COLO668 (cell line): ENCODE measurements around the gene CLCA1.
A peak's percentile ranks its signal among the peaks of the same experiment; 100 is the strongest.

Experiments
- DNase-seq: peaks from one replicate; lab custom pipeline; 2025; ENCODE audit not compliant: unreplicated experiment; lab: John Stamatoyannopoulos, UW

Gene CLCA1

GRCh38 chr1:86502125-86502646, 33.5 kb downstream of the CLCA1 start:
- DNase-seq: peak; percentile 52

DNA sequence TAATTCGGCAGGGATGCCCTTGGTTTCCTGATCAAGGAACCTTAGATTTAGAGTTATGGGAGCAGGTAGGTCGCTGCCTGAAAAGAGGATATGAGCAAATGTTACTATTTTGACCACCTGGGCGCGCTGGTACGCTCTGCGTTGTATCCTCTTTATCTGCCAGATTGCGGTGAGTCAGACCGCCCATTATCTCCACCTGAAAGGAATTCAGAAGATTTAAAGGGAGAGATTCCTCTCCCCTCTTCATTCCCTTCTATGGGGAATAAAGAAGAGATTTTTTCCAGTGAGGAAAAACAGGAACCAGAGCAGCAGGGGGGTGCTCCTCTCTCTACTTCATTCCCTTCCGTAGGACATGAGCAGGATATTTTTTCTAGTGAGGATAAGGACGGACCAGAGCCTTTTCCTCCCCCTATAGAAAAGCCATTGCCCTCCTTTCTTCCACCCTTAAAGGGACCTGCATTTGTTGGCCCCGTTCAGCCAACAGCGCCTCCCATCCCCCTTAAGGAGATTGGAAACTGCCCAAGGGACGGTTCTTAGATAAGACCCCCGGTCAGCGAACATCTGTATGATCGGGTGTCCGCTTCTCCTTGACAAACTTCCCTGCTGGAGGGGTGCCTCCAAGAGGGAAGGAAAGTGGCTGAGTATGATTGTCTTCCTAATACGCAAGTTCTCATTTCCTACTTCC, 34.1 kb downstream of the CLCA1 start:
- peak; percentile 71 for DNase-seq

DNA sequence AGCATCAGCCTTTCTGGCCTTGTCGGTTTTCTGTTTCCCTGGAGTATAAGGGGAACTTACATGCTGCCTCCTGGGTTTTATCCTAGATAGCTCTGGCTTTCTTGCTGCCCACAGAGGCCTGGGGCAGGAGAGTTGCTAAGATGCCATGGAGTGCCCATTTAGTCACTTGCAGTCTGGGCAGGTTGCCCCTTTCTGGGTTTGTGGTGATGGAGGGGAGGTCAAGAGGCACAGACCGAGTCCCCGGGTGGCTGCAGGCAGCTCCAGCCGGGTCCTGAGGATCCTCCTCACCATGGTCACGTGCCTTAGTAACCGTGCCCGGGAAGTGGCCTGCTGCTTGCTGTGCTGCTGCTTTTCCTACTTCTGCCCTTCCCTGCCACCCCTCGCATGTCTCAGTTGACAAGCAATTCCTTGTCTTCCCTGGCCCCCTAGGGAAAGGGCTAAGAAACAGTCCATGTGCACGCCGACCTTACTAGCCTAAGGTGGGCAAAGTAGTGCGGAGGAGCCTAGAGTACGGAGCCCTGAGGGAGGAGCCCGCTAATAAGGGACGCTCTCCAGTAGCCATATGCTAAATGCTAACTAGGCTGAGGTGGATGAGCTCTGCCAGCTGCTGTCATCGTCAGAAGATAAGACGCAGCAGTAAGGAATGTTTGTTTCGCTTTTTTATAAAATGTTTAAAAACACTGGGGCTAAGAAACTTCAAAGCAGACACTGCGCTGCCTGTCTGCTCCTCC, 34.8 kb downstream of the CLCA1 start:
- peak; percentile 35 for DNase-seq

- DNase-seq: no peak
These were observed 35.4 kb downstream of the CLCA1 start for GRCh38 chr1:86504137-86504479.

GRCh38 chr1:86504895-86505563, 36.3 kb downstream of the CLCA1 start:
- DNase-seq: no peak

GRCh38 chr1:86505564-86505902, 36.8 kb downstream of the CLCA1 start:
- no peak for DNase-seq

GRCh38 chr1:86507935-86508582, 39.3 kb downstream of the CLCA1 start:
- no peak for DNase-seq

DNA sequence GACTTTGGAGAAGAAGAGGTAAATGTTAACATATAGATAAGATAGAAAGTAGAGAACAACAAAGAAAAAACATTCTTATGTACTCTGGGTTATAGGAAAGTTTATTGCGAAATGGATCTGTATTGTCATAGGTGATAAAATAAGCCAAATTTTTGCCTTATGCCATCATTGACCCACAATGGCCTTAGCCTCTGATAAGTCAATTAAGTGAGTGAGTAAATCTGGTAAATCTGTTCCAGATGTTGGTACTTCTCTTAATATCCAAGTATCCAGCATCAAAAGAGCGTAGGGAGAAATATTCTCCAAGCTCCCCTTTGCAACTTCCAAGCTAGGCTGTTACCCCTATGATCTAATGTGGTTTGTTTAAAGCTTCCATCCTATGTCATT, 39.8 kb downstream of the CLCA1 start:
- DNase-seq: no peak

- no peak for DNase-seq
These were observed 46.9 kb downstream of the CLCA1 start for GRCh38 chr1:86515597-86515996.

DNA sequence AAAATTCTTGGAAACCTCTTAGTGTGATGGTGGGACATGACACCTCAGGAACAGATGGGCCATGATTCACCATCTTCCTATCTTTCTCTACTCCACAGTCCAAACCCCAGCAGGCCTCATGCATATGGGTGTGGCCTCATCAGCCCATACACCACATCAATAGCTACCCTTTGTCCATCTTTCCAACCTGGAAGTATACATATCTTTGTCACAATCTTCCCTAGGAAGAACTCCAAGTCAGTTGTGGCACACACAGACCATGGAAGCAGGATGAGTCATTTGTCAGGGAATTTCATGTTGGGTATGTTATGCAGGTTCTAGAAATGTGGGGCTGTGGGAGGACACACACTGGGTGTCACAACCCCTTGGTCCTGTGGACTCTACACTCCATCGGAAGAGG, 47.6 kb downstream of the CLCA1 start:
- DNase-seq: no peak

- DNase-seq: no peak
These were observed 48.6 kb downstream of the CLCA1 start for GRCh38 chr1:86517336-86517735.

- DNase-seq: no peak
These were observed 52.2 kb downstream of the CLCA1 start for GRCh38 chr1:86520789-86521521.

DNA sequence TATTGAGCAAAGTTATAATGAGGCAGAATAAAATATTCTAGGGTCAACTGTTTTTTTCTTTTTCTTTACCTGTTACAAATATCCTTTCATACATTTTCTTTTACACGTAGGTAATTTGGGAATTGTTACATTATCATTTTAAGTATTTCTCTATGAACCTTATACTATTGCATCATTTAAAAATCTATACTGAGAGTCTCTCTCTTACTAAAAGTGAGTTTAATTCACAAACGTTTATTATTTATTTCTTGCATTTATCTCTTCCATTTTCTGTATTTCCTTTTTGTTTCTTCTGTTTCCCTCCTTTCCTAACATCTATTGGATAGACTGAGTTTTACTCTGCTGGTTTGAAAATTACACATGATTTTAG, 52.8 kb downstream of the CLCA1 start:
- no peak for DNase-seq

DNA sequence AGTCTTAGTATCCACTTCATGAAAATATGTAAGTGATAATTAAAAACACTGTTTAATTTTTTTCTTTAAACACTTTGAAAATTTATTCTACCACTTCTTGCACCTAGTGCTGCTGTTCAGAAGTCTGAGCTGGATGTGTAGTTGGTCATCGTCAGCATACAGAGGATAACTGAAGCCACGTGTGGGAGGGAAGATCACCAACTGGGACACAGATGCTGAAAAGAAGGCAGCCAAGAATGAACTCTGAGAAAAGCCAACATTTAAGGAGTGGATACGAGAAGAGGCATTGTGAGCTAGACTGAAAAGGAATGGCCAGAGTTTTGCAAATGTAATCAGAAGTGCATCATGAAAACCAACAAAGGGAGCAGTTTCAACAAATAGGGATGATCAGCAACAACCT, 53.5 kb downstream of the CLCA1 start:
- DNase-seq: no peak

GRCh38 chr1:86523670-86524354, 55.1 kb downstream of the CLCA1 start:
- DNase-seq: no peak

GRCh38 chr1:86527306-86527705, 58.6 kb downstream of the CLCA1 start:
- DNase-seq: no peak

- DNase-seq: no peak
These were observed 61.6 kb downstream of the CLCA1 start for GRCh38 chr1:86530211-86530845.

DNA sequence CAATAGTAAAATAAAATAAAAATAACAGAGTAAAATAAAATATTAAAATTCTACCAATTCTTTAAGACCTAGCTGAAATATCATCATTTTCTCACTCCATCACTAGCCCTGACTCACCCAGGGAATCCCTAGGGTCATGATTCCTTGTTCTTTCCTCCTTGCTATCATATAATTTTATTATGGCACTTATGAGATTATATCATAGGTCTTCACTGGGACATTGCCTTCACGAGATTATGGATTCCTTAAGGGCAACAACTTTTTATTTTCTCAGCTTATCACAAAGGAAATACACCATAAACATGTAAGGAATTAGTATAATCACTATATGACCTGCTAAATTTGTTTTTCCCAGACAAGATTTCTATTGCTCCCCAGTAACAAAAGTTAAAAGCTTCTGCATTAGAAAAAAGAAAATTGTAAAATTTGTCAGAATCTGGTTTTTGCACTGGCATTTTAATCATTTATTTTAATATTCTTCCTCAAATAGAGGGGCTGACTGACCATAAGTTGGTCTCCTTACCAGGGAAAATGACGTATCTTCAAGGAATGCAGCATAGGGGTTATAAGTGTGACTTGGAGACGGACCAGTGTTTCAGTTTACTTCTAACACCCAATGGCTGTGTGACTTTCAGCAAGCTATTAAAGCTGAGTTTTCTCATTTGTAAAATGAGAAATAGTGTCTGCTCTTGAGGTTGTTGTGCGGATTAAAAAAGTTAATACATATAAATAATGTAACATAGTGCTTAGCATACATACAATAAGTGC, 69.4 kb downstream of the CLCA1 start:
- no peak for DNase-seq

DNA sequence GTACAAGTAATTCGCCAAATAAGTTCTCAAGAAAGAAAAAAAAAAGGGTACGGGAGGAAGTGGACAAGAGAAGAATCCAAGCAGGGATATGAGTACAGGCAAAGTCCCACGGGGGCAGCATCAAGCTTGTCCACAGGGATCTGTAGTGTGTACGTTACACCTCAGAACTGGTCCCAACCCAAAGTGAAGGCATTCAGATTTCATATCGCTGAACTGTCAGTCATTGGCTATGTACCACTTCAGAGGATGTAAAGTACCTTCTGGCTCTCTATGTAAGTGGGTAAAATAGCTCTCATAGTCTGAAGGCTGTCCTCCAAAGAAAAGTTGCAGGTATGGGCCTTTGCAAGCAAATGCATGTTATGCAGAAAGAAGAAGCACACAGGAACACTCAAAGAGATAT, 70.0 kb downstream of the CLCA1 start:
- no peak for DNase-seq
